SU-DHL-6 (cell line): ENCODE results near the gene CRAMP1.

ENCODE experiments used
- EZH2phosphoT487 ChIP-seq: fragments of 200-600 bp; sonication (generic), shearing (Covaris generic); conservative IDR thresholded peaks from 2 replicates; pipeline ENCODE4 v1.6.1; 2018; ENCODE audit warnings: mild to moderate bottlenecking, antibody characterized with exemption, low read length, moderate library complexity, mixed read lengths
- TF ChIP-seq, protein P1 (sequence below): fragments of 200-600 bp; sonication (generic); IDR thresholded peaks from one replicate; pipeline ENCODE4 v1.5.1; 2017; ENCODE audit warnings: antibody characterized with exemption, mild to moderate bottlenecking, low read length, moderate library complexity; ENCODE audit not compliant: insufficient read depth, poor library complexity, severe bottlenecking

DNA sequence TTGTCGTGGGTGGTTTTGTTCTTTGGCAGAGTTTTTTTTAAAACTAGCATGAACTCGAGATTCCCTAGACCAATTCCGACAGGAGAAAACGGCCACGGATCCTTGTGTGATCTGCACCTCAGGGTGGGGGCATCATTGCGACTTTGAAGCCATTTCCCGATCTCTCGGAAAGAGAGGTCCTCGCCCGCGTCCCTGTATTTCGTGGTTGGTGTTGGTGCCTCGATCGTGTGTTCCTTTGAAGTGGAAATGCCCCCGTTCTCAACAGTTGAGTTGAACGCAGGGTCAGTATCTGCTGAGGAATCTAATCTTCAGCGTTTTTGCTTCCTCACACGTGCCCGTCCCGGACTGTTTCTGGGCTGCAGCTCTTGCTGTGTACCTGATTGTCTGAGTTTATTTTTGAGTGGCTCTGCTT, 1.1 kb downstream of the CRAMP1 start:
- TF ChIP-seq, protein P1, sequence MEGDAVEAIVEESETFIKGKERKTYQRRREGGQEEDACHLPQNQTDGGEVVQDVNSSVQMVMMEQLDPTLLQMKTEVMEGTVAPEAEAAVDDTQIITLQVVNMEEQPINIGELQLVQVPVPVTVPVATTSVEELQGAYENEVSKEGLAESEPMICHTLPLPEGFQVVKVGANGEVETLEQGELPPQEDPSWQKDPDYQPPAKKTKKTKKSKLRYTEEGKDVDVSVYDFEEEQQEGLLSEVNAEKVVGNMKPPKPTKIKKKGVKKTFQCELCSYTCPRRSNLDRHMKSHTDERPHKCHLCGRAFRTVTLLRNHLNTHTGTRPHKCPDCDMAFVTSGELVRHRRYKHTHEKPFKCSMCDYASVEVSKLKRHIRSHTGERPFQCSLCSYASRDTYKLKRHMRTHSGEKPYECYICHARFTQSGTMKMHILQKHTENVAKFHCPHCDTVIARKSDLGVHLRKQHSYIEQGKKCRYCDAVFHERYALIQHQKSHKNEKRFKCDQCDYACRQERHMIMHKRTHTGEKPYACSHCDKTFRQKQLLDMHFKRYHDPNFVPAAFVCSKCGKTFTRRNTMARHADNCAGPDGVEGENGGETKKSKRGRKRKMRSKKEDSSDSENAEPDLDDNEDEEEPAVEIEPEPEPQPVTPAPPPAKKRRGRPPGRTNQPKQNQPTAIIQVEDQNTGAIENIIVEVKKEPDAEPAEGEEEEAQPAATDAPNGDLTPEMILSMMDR: no peak
- no peak for TF ChIP-seq EZH2phosphoT487
